GM18873 (cell line): ENCODE measurements around the gene DNAH8.

Experiments used
- ATAC-seq: cut with Tn5 transposase; IDR thresholded peaks from one replicate; pipeline ENCODE4 v1.9.1; 2021; ENCODE audit warnings: mild to moderate bottlenecking, moderate library complexity, moderate number of reproducible peaks; ENCODE audit not compliant: unreplicated experiment, low FRiP score

The DNAH8 gene

GRCh38 chr6:39079197-39080125 is 364.4 kb downstream of the DNAH8 start:
- ATAC-seq = no peak
